ENCODE measurements around the gene ATXN2L. TPM values are rescaled to one million over a fixed set of nuclear protein-coding genes. Genes with fewer than 3 reads are reported as not detected.

ATXN2L gene
- total and polyA plus RNA-seq, 2 of the 13 experiments (the other 11 are each of a cell fraction or from before 2014, with no cell fraction given) = 40.8 to 55.1 TPM

DNA sequence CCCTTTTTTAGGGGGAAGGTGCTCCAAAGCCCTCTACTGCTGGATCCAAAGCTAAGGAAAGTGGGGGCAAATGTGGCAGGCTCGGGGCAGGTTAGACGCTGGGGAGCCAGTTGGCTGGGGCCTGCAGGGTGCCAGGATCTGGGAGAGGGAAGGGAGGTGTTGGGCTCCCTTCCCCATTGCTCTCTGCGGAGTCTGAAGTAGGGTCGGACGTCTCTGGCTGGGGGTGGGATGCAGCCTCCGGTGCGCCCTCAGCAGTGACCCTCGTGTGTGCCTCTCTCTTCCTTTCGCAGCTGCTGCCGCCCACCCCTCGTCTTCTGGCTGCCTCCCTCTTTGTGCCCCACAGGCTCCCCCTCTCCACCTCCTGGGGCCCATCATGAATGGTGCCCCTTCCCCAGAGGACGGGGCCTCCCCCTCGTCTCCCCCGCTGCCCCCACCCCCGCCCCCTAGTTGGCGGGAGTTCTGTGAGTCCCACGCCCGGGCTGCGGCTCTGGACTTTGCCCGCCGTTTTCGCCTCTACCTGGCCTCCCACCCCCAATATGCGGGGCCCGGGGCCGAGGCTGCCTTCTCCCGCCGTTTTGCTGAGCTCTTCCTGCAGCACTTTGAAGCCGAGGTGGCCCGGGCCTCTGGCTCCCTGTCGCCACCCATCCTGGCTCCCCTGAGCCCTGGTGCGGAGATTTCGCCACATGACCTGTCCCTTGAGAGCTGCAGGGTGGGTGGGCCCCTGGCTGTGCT lies 43.1 kb downstream of the ATXN2L start (continued):
- TF ChIP-seq KLF12 (CRISPR knock-in tag; IDR thresholded peaks at IDR 0.05; ENCODE audit: borderline replicate concordance) = no peak
- TF ChIP-seq, protein P1, sequence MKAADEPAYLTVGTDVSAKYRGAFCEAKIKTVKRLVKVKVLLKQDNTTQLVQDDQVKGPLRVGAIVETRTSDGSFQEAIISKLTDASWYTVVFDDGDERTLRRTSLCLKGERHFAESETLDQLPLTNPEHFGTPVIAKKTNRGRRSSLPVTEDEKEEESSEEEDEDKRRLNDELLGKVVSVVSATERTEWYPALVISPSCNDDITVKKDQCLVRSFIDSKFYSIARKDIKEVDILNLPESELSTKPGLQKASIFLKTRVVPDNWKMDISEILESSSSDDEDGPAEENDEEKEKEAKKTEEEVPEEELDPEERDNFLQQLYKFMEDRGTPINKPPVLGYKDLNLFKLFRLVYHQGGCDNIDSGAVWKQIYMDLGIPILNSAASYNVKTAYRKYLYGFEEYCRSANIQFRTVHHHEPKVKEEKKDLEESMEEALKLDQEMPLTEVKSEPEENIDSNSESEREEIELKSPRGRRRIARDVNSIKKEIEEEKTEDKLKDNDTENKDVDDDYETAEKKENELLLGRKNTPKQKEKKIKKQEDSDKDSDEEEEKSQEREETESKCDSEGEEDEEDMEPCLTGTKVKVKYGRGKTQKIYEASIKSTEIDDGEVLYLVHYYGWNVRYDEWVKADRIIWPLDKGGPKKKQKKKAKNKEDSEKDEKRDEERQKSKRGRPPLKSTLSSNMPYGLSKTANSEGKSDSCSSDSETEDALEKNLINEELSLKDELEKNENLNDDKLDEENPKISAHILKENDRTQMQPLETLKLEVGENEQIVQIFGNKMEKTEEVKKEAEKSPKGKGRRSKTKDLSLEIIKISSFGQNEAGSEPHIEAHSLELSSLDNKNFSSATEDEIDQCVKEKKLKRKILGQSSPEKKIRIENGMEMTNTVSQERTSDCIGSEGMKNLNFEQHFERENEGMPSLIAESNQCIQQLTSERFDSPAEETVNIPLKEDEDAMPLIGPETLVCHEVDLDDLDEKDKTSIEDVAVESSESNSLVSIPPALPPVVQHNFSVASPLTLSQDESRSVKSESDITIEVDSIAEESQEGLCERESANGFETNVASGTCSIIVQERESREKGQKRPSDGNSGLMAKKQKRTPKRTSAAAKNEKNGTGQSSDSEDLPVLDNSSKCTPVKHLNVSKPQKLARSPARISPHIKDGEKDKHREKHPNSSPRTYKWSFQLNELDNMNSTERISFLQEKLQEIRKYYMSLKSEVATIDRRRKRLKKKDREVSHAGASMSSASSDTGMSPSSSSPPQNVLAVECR (CRISPR knock-in tag; IDR thresholded peaks at IDR 0.05; ENCODE audit: borderline replicate concordance) = peak; percentile 42; the same call in 1 of the 2 replicates
- 0 out of 2 replicates have a peak, but pooled peaks have one; percentile 39 for TF ChIP-seq TBX2 (CRISPR knock-in tag; IDR thresholded peaks at IDR 0.05; ENCODE audit: borderline replicate concordance)
- TF ChIP-seq, protein P2, sequence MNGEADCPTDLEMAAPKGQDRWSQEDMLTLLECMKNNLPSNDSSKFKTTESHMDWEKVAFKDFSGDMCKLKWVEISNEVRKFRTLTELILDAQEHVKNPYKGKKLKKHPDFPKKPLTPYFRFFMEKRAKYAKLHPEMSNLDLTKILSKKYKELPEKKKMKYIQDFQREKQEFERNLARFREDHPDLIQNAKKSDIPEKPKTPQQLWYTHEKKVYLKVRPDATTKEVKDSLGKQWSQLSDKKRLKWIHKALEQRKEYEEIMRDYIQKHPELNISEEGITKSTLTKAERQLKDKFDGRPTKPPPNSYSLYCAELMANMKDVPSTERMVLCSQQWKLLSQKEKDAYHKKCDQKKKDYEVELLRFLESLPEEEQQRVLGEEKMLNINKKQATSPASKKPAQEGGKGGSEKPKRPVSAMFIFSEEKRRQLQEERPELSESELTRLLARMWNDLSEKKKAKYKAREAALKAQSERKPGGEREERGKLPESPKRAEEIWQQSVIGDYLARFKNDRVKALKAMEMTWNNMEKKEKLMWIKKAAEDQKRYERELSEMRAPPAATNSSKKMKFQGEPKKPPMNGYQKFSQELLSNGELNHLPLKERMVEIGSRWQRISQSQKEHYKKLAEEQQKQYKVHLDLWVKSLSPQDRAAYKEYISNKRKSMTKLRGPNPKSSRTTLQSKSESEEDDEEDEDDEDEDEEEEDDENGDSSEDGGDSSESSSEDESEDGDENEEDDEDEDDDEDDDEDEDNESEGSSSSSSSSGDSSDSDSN (CRISPR knock-in tag; IDR thresholded peaks at IDR 0.05) = peak; percentile 41; the same call in 1 of the 2 replicates
- TF ChIP-seq, protein P3, sequence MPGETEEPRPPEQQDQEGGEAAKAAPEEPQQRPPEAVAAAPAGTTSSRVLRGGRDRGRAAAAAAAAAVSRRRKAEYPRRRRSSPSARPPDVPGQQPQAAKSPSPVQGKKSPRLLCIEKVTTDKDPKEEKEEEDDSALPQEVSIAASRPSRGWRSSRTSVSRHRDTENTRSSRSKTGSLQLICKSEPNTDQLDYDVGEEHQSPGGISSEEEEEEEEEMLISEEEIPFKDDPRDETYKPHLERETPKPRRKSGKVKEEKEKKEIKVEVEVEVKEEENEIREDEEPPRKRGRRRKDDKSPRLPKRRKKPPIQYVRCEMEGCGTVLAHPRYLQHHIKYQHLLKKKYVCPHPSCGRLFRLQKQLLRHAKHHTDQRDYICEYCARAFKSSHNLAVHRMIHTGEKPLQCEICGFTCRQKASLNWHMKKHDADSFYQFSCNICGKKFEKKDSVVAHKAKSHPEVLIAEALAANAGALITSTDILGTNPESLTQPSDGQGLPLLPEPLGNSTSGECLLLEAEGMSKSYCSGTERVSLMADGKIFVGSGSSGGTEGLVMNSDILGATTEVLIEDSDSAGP (CRISPR knock-in tag; IDR thresholded peaks at IDR 0.05; ENCODE audit: borderline replicate concordance) = peak; percentile 68; the same call in 1 of the 2 replicates
- no peak for TF ChIP-seq ZFAT (CRISPR knock-in tag; conservative IDR thresholded peaks at IDR 0.05)
- no peak for TF ChIP-seq CENPX (CRISPR knock-in tag; IDR thresholded peaks at IDR 0.05)
- peak; percentile 63 for TF ChIP-seq PITX1 (CRISPR knock-in tag; IDR thresholded peaks at IDR 0.05)
- TF ChIP-seq ZNF30 (CRISPR knock-in tag; IDR thresholded peaks at IDR 0.05) = no peak
- TF ChIP-seq, protein P4, sequence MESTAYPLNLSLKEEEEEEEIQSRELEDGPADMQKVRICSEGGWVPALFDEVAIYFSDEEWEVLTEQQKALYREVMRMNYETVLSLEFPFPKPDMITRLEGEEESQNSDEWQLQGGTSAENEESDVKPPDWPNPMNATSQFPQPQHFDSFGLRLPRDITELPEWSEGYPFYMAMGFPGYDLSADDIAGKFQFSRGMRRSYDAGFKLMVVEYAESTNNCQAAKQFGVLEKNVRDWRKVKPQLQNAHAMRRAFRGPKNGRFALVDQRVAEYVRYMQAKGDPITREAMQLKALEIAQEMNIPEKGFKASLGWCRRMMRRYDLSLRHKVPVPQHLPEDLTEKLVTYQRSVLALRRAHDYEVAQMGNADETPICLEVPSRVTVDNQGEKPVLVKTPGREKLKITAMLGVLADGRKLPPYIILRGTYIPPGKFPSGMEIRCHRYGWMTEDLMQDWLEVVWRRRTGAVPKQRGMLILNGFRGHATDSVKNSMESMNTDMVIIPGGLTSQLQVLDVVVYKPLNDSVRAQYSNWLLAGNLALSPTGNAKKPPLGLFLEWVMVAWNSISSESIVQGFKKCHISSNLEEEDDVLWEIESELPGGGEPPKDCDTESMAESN (CRISPR knock-in tag; conservative IDR thresholded peaks at IDR 0.05) = 0 out of 2 replicates have a peak, but pooled peaks have one; percentile 61
- TF ChIP-seq ZNF709 (CRISPR knock-in tag; IDR thresholded peaks at IDR 0.05) = no peak
- TF ChIP-seq MTA1 (CRISPR knock-in tag; IDR thresholded peaks at IDR 0.05; ENCODE audit: borderline replicate concordance) = 0 out of 2 replicates have a peak, but pooled peaks have one; percentile 23
- no peak for TF ChIP-seq MTF1 (CRISPR knock-in tag; IDR thresholded peaks at IDR 0.05)
- no peak for TF ChIP-seq SIN3A (IDR thresholded peaks at IDR 0.05; ENCODE audit: borderline replicate concordance, low read depth, low read length)
- TF ChIP-seq ZIK1 (CRISPR knock-in tag; IDR thresholded peaks at IDR 0.05; ENCODE audit: borderline replicate concordance, low read depth) = peak; percentile 52; the same call in 1 of the 2 replicates
- no peak for TF ChIP-seq NRL (CRISPR knock-in tag; IDR thresholded peaks at IDR 0.05; ENCODE audit: borderline replicate concordance)
- no peak for TF ChIP-seq NR2F6 (IDR thresholded peaks at IDR 0.05)
- no peak for TF ChIP-seq NR2F6 (CRISPR knock-in tag; IDR thresholded peaks at IDR 0.05)
- no peak for TF ChIP-seq ESRRA (CRISPR knock-in tag; IDR thresholded peaks at IDR 0.05; ENCODE audit: low read depth)
